ENCODE data around the gene RELN.

Gene RELN

GRCh38 chr7:103805346-103805745 is 184.1 kb downstream of the RELN start:
- Histone ChIP-seq H3K4me3 (ENCODE audit: low read depth, low read length) (no peak overlapping the region), H3K36me3 (replicated peaks) (no peaks in the 10 kb centered on the region), H3K27me3 (replicated peaks) (no peaks in the 10 kb centered on the region), H3K27ac (no peak overlapping the region)
- TF ChIP-seq CTCF (IDR thresholded peaks at IDR 0.05; ENCODE audit: low read depth, low read length, missing control alignments) = no peak
- in situ Hi-C loops (cut with HindIII; ENCODE audit: low pct_ligation_motif_present, low sequenced_read_pairs) = no loop called here
- peak; percentile 6 for DNase-seq

- TF ChIP-seq CTCF (IDR thresholded peaks at IDR 0.05; ENCODE audit: low read depth, low read length, missing control alignments) = no peak
- no peak overlapping the region for H3K4me3 ChIP-seq (ENCODE audit: low read depth, low read length)
- H3K36me3 ChIP-seq (replicated peaks) = no peaks in the 10 kb centered on the region
- H3K27me3 ChIP-seq (replicated peaks) = no peaks in the 10 kb centered on the region
- H3K27ac ChIP-seq = no peak overlapping the region
- in situ Hi-C loops (cut with HindIII; ENCODE audit: low pct_ligation_motif_present, low sequenced_read_pairs) = no loop called here
- DNase-seq = no peak
These were observed 185.8 kb downstream of the RELN start for GRCh38 chr7:103803631-103804030.

- in situ Hi-C loops (cut with HindIII; ENCODE audit: low pct_ligation_motif_present, low sequenced_read_pairs) = no loop called here
These were observed 190.2 kb downstream of the RELN start for GRCh38 chr7:103799298-103799697.

GRCh38 chr7:103797647-103798307 is 191.7 kb downstream of the RELN start:
- no peak for DNase-seq
- in situ Hi-C loops (cut with HindIII; ENCODE audit: low pct_ligation_motif_present, low sequenced_read_pairs) = no loop called here
- Histone ChIP-seq H3K27me3 (replicated peaks) (no peaks in the 10 kb centered on the region), H3K27ac (no peak overlapping the region), H3K36me3 (replicated peaks) (no peaks in the 10 kb centered on the region), H3K4me3 (ENCODE audit: low read depth, low read length) (no peak overlapping the region)
- TF ChIP-seq CTCF (IDR thresholded peaks at IDR 0.05; ENCODE audit: low read depth, low read length, missing control alignments) = no peak

More at GRCh38 chr7:103799298-103799697, 190.2 kb downstream of the RELN start:
- no peaks in the 10 kb centered on the region for H3K27me3 ChIP-seq (replicated peaks)
- H3K36me3 ChIP-seq (replicated peaks) = no peaks in the 10 kb centered on the region
- H3K27ac ChIP-seq = no peak overlapping the region
- no peak for TF ChIP-seq CTCF (IDR thresholded peaks at IDR 0.05; ENCODE audit: low read depth, low read length, missing control alignments)
- no peak for DNase-seq
- H3K4me3 ChIP-seq (ENCODE audit: low read depth, low read length) = no peak overlapping the region

GRCh38 chr7:103796327-103796962 is 193.0 kb downstream of the RELN start:
- no peaks in the 10 kb centered on the region for H3K27me3 ChIP-seq (replicated peaks)
- in situ Hi-C loops (cut with HindIII; ENCODE audit: low pct_ligation_motif_present, low sequenced_read_pairs) = no loop called here
- H3K36me3 ChIP-seq (replicated peaks) = no peaks in the 10 kb centered on the region
- no peak for TF ChIP-seq CTCF (IDR thresholded peaks at IDR 0.05; ENCODE audit: low read depth, low read length, missing control alignments)
- H3K27ac ChIP-seq = no peak overlapping the region
- DNase-seq = no peak
- no peak overlapping the region for H3K4me3 ChIP-seq (ENCODE audit: low read depth, low read length)
